Measurements from ENCODE around the gene POU2F3. TPM values are rescaled to one million over a fixed set of nuclear protein-coding genes. Genes with fewer than 3 reads are reported as not detected.

POU2F3 gene
- total and polyA plus RNA-seq, 2 of the 8 experiments (the other 6 are each of a cell fraction or from before 2014, with no cell fraction given) = 1.0 to 2.1 TPM

GRCh38 chr11:120227228-120227852, 12.6 kb upstream of the POU2F3 start (continued):
- no peak for TF ChIP-seq CHD7 (IDR thresholded peaks at IDR 0.05; ENCODE audit: insufficient replicate concordance, low read length)
- TF ChIP-seq POLR2AphosphoS5 (IDR thresholded peaks at IDR 0.05; ENCODE audit: low read depth, low read length) = no peak
- TF ChIP-seq BACH1 (IDR thresholded peaks at IDR 0.05; ENCODE audit: low read length) = no peak
- TF ChIP-seq SIRT6 (IDR thresholded peaks at IDR 0.05; ENCODE audit: low read length) = no peak
- TF ChIP-seq MAX (IDR thresholded peaks at IDR 0.05) = no peak
- no peak for TF ChIP-seq HDAC2 (IDR thresholded peaks at IDR 0.05; ENCODE audit: borderline replicate concordance in 1 of 2, low read depth in 2 of 2, low read length in 2 of 2)
- TF ChIP-seq POLR2A (IDR thresholded peaks at IDR 0.05; ENCODE audit: control extremely low read depth in 1 of 2, low read depth in 2 of 2, low read length in 2 of 2) = no peak
- TF ChIP-seq BCL11A (IDR thresholded peaks at IDR 0.05; ENCODE audit: low read depth in 2 of 2, low read length in 2 of 2) = no peak
